BE2C (cell line): ENCODE results near the gene FAM120A.

Experiments
- DNase-seq: peaks from one replicate; pipeline ENCODE4 v3.0.0-alpha.2; 2020
- H3K27me3 ChIP-seq: fragments of 250-450 bp; sonication (Bioruptor Pico); 2 replicates; pipeline ENCODE4 v1.5.1; 2020; ENCODE audit warnings: mild to moderate bottlenecking
- H3K36me3 ChIP-seq: fragments of 250-450 bp; sonication (Bioruptor Pico); 2 replicates; pipeline ENCODE4 v1.5.1; 2020; ENCODE audit warnings: mild to moderate bottlenecking
- H3K4me1 ChIP-seq: fragments of 250-450 bp; sonication (Bioruptor Pico); 2 replicates; pipeline ENCODE4 v1.5.1; 2020
- H3K4me3 ChIP-seq: 2 replicates; pipeline ENCODE4 v1.5.1; 2011; ENCODE audit warnings: low read depth, low read length
- H3K9me3 ChIP-seq: fragments of 250-450 bp; sonication (Bioruptor Pico); 2 replicates; pipeline ENCODE4 v1.5.1; 2020
- CTCF ChIP-seq: IDR thresholded peaks from 2 replicates; pipeline ENCODE4 v1.5.1; 2012; ENCODE audit warnings: mild to moderate bottlenecking, low read depth, low read length

FAM120A gene

GRCh38 chr9:93572636-93573515 is 121.4 kb downstream of the FAM120A start:
- no peak for DNase-seq
- no peaks in the 10 kb centered on the region for H3K27me3 ChIP-seq
- no peaks in the 10 kb centered on the region for H3K9me3 ChIP-seq
- no peak overlapping the region for H3K4me3 ChIP-seq
- no peaks in the 10 kb centered on the region for H3K36me3 ChIP-seq
- no peak for TF ChIP-seq CTCF
- H3K4me1 ChIP-seq, result no peaks in the 10 kb centered on the region

GRCh38 chr9:93573516-93573828 is 122.0 kb downstream of the FAM120A start:
- Histone ChIP-seq H3K4me1 (no peaks in the 10 kb centered on the region), H3K4me3 (no peak overlapping the region), H3K27me3 (no peaks in the 10 kb centered on the region), H3K36me3 (no peaks in the 10 kb centered on the region), H3K9me3 (no peaks in the 10 kb centered on the region)
- no peak for DNase-seq
- no peak for TF ChIP-seq CTCF

GRCh38 chr9:93574091-93574899 is 122.8 kb downstream of the FAM120A start:
- H3K9me3 ChIP-seq, result no peaks in the 10 kb centered on the region
- no peaks in the 10 kb centered on the region for H3K4me1 ChIP-seq
- no peaks in the 10 kb centered on the region for H3K36me3 ChIP-seq
- H3K27me3 ChIP-seq, result no peaks in the 10 kb centered on the region
- TF ChIP-seq CTCF, result no peak
- H3K4me3 ChIP-seq, result no peak overlapping the region
- no peak for DNase-seq

- no peak for TF ChIP-seq CTCF
- no peak for DNase-seq
- Histone ChIP-seq H3K4me3 (peak overlapping the region; percentile 73), H3K27me3 (no peaks in the 10 kb centered on the region), H3K9me3 (no peaks in the 10 kb centered on the region), H3K4me1 (no peaks in the 10 kb centered on the region), H3K36me3 (no peaks in the 10 kb centered on the region)
Observed at GRCh38 chr9:93574900-93575795, 123.7 kb downstream of the FAM120A start.

- Histone ChIP-seq H3K4me1 (no peaks in the 10 kb centered on the region), H3K27me3 (no peaks in the 10 kb centered on the region), H3K4me3 (peak overlapping the region; percentile 73), H3K36me3 (no peaks in the 10 kb centered on the region), H3K9me3 (no peaks in the 10 kb centered on the region)
- DNase-seq, result no peak
- no peak for TF ChIP-seq CTCF
Observed at GRCh38 chr9:93575796-93576257, 124.3 kb downstream of the FAM120A start.
